GM12891 (cell line): ENCODE data around the gene ABCG4.

Experiments
- PAX5 ChIP-seq: IDR thresholded peaks from 2 replicates; pipeline ENCODE4 v1.6.1; 2011; ENCODE audit warnings: low read length, moderate library complexity, mild to moderate bottlenecking; ENCODE audit not compliant: insufficient read depth, severe bottlenecking
- POLR2A ChIP-seq: IDR thresholded peaks from 2 replicates; pipeline ENCODE4 v1.6.1; 2011; ENCODE audit warnings: low read depth, low read length, control low read depth
- POLR2AphosphoS5 ChIP-seq: IDR thresholded peaks from 2 replicates; pipeline ENCODE4 v1.6.1; 2011; ENCODE audit warnings: low read depth, low read length, control low read depth
- POU2F2 ChIP-seq: IDR thresholded peaks from 2 replicates; pipeline ENCODE4 v1.6.1; 2011; ENCODE audit warnings: low read depth, mild to moderate bottlenecking, control low read depth, low read length, moderate library complexity
- SPI1 ChIP-seq: IDR thresholded peaks from 2 replicates; pipeline ENCODE4 v1.6.1; 2011; ENCODE audit warnings: low read depth, low read length, control low read depth
- TAF1 ChIP-seq: IDR thresholded peaks from 2 replicates; pipeline ENCODE4 v1.6.1; 2011; ENCODE audit warnings: low read depth, low read length, control low read depth

DNA sequence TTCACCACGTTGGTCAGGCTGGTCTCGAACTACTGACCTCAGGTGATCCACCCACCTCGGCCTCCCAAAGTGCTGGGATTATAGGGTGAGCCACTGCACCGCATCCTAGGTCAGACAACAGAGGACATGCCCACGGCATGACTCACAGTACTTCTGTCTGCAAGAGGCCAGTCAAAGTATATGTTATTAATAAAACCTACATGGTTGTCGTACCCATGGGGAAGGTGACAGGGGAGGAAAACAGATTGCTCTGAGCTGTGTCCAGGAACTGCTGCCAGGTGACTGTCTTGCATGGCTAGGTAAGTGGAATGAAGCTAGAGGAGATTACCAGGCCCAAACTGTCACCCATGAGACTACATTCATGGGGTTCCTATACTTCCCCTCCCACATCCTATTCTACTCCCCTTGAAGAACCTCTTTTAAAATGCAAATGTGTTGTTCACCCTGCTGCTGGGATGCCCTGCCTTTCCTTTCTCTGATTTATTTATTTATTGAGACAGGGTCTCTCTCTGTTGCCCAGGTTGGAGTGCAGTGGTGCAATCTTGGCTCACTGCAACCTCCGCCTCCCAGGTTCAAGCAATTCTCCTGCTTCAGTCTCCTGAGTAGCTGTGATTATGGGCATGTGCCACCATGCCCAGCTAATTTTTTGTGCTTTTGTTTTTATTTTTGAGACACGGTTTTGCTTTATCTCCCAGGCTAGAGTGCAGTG is 17.7 kb downstream of the ABCG4 start:
- TF ChIP-seq POLR2A (no peak), POLR2AphosphoS5 (no peak), POU2F2 (no peak), TAF1 (no peak), SPI1 (no peak), PAX5 (no peak)
